Measurements from ENCODE around the gene MANEAL.

Gene MANEAL

GRCh38 chr1:37808369-37809319 is 15.0 kb downstream of the MANEAL start:
- peak overlapping the region; percentile 75 to 92 for H3K4me3 ChIP-seq (ENCODE audit: low read length in 2 of 2)
- no peaks in the 10 kb centered on the region for H3K27me3 ChIP-seq (ENCODE audit: control insufficient read depth in 2 of 2, insufficient read depth in 2 of 2, low read length in 2 of 2)
- H3K4me1 ChIP-seq (ENCODE audit: control insufficient read depth in 2 of 2, insufficient read depth in 2 of 2, low read length in 2 of 2), result peaks cover 17 to 19% of the 10 kb centered on the region in 2 donors
- peak overlapping the region; percentile 86 to 87 for H3K27ac ChIP-seq (ENCODE audit: low read depth in 2 of 2, low read length in 2 of 2)
- peak overlapping the region; percentile 64 to 70 for H3K9ac ChIP-seq (ENCODE audit: low read depth in 1 of 2, low read length in 2 of 2)
- H3K9me3 ChIP-seq (ENCODE audit: control insufficient read depth in 2 of 2, low read length in 2 of 2), result no peaks in the 10 kb centered on the region
- H3K36me3 ChIP-seq (ENCODE audit: control insufficient read depth in 2 of 2, insufficient read depth in 2 of 2, low read length in 2 of 2), result peaks cover 22 to 31% of the 10 kb centered on the region in 2 donors

- Histone ChIP-seq H3K4me3 (ENCODE audit: low read length in 2 of 2) (no peak overlapping the region), H3K36me3 (ENCODE audit: control insufficient read depth in 2 of 2, insufficient read depth in 2 of 2, low read length in 2 of 2) (peaks cover 17 to 27% of the 10 kb centered on the region in 2 donors), H3K27ac (ENCODE audit: low read depth in 2 of 2, low read length in 2 of 2) (no peak overlapping the region), H3K9me3 (ENCODE audit: control insufficient read depth in 2 of 2, low read length in 2 of 2) (no peaks in the 10 kb centered on the region), H3K9ac (ENCODE audit: low read depth in 1 of 2, low read length in 2 of 2) (no peak overlapping the region), H3K4me1 (ENCODE audit: control insufficient read depth in 2 of 2, insufficient read depth in 2 of 2, low read length in 2 of 2) (peaks cover 17 to 19% of the 10 kb centered on the region in 2 donors), H3K27me3 (ENCODE audit: control insufficient read depth in 2 of 2, insufficient read depth in 2 of 2, low read length in 2 of 2) (no peaks in the 10 kb centered on the region)
Measured at GRCh38 chr1:37809942-37810341, 16.3 kb downstream of the MANEAL start.

DNA sequence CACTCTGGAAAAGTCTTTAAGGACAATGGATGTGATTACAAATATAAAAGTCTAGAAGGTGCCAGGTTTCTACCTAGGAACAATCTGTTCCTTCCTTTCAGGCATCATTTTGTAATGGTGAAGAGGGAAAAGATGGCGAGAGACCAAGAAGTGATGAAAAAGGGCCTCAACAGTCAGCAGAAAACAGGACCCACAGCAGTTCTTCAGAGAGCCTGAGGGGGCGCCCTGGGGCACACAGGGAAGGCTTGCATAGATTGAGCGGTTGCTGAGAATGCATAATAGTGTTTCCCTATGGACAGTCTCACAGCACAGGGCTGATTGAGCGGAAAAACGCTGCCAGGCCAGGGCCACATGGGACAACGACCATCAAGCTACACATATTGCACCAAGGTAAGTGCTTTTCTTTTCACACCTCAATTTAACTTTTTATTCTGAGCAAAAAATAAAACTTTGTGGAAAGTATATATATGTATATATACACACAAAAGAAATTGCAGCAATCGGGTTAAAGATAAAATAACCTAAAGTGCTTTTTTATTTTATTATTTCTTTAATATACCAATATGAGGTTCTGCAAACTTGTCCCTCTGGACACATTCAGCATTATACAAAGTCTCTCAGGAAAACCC is 17.5 kb downstream of the MANEAL start:
- H3K27ac ChIP-seq (ENCODE audit: low read depth in 2 of 2, low read length in 2 of 2), result no peak overlapping the region

GRCh38 chr1:37813529-37814145 is 20.0 kb downstream of the MANEAL start:
- H3K4me3 ChIP-seq (ENCODE audit: low read length in 2 of 2), result no peak overlapping the region
- H3K27me3 ChIP-seq (ENCODE audit: control insufficient read depth in 2 of 2, insufficient read depth in 2 of 2, low read length in 2 of 2), result no peaks in the 10 kb centered on the region
- H3K4me1 ChIP-seq (ENCODE audit: control insufficient read depth in 2 of 2, insufficient read depth in 2 of 2, low read length in 2 of 2), result peaks cover 7 to 8% of the 10 kb centered on the region in 2 donors
- H3K9me3 ChIP-seq (ENCODE audit: control insufficient read depth in 2 of 2, low read length in 2 of 2), result no peaks in the 10 kb centered on the region
- H3K36me3 ChIP-seq (ENCODE audit: control insufficient read depth in 2 of 2, insufficient read depth in 2 of 2, low read length in 2 of 2), result peaks cover 21 to 24% of the 10 kb centered on the region in 2 donors
- H3K9ac ChIP-seq (ENCODE audit: low read depth in 1 of 2, low read length in 2 of 2), result no peak overlapping the region
- H3K27ac ChIP-seq (ENCODE audit: low read depth in 2 of 2, low read length in 2 of 2), result no peak overlapping the region

More for the DNA sequence above, 17.5 kb downstream of the MANEAL start:
- Histone ChIP-seq H3K4me3 (ENCODE audit: low read length in 2 of 2) (no peak overlapping the region), H3K9ac (ENCODE audit: low read depth in 1 of 2, low read length in 2 of 2) (no peak overlapping the region), H3K4me1 (ENCODE audit: control insufficient read depth in 2 of 2, insufficient read depth in 2 of 2, low read length in 2 of 2) (peaks cover 17 to 19% of the 10 kb centered on the region in 2 donors), H3K27me3 (ENCODE audit: control insufficient read depth in 2 of 2, insufficient read depth in 2 of 2, low read length in 2 of 2) (no peaks in the 10 kb centered on the region), H3K36me3 (ENCODE audit: control insufficient read depth in 2 of 2, insufficient read depth in 2 of 2, low read length in 2 of 2) (peaks cover 19 to 21% of the 10 kb centered on the region in 2 donors), H3K9me3 (ENCODE audit: control insufficient read depth in 2 of 2, low read length in 2 of 2) (no peaks in the 10 kb centered on the region)

GRCh38 chr1:37814252-37814651 is 20.6 kb downstream of the MANEAL start:
- H3K9me3 ChIP-seq (ENCODE audit: control insufficient read depth in 2 of 2, low read length in 2 of 2), result no peaks in the 10 kb centered on the region
- H3K27ac ChIP-seq (ENCODE audit: low read depth in 2 of 2, low read length in 2 of 2), result no peak overlapping the region
- peaks cover 21 to 27% of the 10 kb centered on the region in 2 donors for H3K36me3 ChIP-seq (ENCODE audit: control insufficient read depth in 2 of 2, insufficient read depth in 2 of 2, low read length in 2 of 2)
- no peaks in the 10 kb centered on the region for H3K27me3 ChIP-seq (ENCODE audit: control insufficient read depth in 2 of 2, insufficient read depth in 2 of 2, low read length in 2 of 2)
- no peak overlapping the region for H3K4me3 ChIP-seq (ENCODE audit: low read length in 2 of 2)
- H3K4me1 ChIP-seq (ENCODE audit: control insufficient read depth in 2 of 2, insufficient read depth in 2 of 2, low read length in 2 of 2), result peaks cover 1 to 2% of the 10 kb centered on the region in 2 donors
- no peak overlapping the region for H3K9ac ChIP-seq (ENCODE audit: low read depth in 1 of 2, low read length in 2 of 2)

DNA sequence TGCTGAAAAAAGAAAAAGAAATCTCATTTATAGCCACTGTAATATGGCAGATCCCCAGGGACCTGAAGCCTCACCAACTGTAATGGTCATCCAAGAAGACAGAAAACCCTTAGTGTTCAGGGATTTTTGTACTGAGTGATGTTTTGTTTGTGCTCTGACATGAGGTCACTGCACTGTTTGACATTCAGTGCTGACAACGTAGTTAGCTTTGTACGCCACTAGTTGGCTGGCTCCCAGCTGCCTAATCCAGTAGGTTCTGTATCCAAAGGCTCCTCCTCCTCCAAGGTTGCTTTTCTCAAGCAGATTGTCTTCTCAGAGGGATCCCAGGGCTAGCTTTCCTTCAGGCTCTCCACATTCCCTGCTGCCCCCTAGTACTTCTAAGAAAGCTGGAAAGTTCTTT is 23.8 kb downstream of the MANEAL start:
- Histone ChIP-seq H3K27ac (ENCODE audit: low read depth in 2 of 2, low read length in 2 of 2) (no peak overlapping the region), H3K4me3 (ENCODE audit: low read length in 2 of 2) (no peak overlapping the region), H3K9ac (ENCODE audit: low read depth in 1 of 2, low read length in 2 of 2) (no peak overlapping the region), H3K9me3 (ENCODE audit: control insufficient read depth in 2 of 2, low read length in 2 of 2) (no peaks in the 10 kb centered on the region), H3K4me1 (ENCODE audit: control insufficient read depth in 2 of 2, insufficient read depth in 2 of 2, low read length in 2 of 2) (no peaks in the 10 kb centered on the region), H3K36me3 (ENCODE audit: control insufficient read depth in 2 of 2, insufficient read depth in 2 of 2, low read length in 2 of 2) (peaks cover 36 to 45% of the 10 kb centered on the region in 2 donors), H3K27me3 (ENCODE audit: control insufficient read depth in 2 of 2, insufficient read depth in 2 of 2, low read length in 2 of 2) (no peaks in the 10 kb centered on the region)

DNA sequence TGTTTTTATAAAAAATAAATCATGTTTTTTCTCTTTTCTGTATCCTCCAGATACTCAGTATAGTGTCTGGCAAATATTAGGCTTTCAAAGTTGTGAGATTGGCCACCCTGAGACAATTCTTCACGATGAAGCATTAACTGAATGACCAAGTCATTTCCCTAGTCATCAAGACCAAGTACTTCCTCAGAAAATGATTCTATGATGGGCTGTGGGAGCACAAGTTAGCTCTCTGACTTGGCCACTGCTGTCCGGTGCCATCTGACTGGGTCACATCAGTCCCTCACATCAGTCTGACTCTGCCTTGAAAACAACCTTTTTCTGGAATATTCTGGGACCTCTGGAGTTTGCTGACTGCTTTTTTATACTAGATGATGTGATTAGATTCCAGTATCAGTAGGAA is 27.8 kb downstream of the MANEAL start:
- peaks cover 33 to 40% of the 10 kb centered on the region in 2 donors for H3K36me3 ChIP-seq (ENCODE audit: control insufficient read depth in 2 of 2, insufficient read depth in 2 of 2, low read length in 2 of 2)
- no peak overlapping the region for H3K4me3 ChIP-seq (ENCODE audit: low read length in 2 of 2)
- no peak overlapping the region for H3K27ac ChIP-seq (ENCODE audit: low read depth in 2 of 2, low read length in 2 of 2)
- H3K9me3 ChIP-seq (ENCODE audit: control insufficient read depth in 2 of 2, low read length in 2 of 2), result no peaks in the 10 kb centered on the region
- H3K9ac ChIP-seq (ENCODE audit: low read depth in 1 of 2, low read length in 2 of 2), result no peak overlapping the region
- no peaks in the 10 kb centered on the region for H3K4me1 ChIP-seq (ENCODE audit: control insufficient read depth in 2 of 2, insufficient read depth in 2 of 2, low read length in 2 of 2)
- H3K27me3 ChIP-seq (ENCODE audit: control insufficient read depth in 2 of 2, insufficient read depth in 2 of 2, low read length in 2 of 2), result no peaks in the 10 kb centered on the region

- Histone ChIP-seq H3K36me3 (ENCODE audit: control insufficient read depth in 2 of 2, insufficient read depth in 2 of 2, low read length in 2 of 2) (peaks cover 32 to 38% of the 10 kb centered on the region in 2 donors), H3K27ac (ENCODE audit: low read depth in 2 of 2, low read length in 2 of 2) (no peak overlapping the region), H3K4me3 (ENCODE audit: low read length in 2 of 2) (no peak overlapping the region), H3K4me1 (ENCODE audit: control insufficient read depth in 2 of 2, insufficient read depth in 2 of 2, low read length in 2 of 2) (peaks cover 0 to 3% of the 10 kb centered on the region in 2 donors), H3K27me3 (ENCODE audit: control insufficient read depth in 2 of 2, insufficient read depth in 2 of 2, low read length in 2 of 2) (no peaks in the 10 kb centered on the region), H3K9me3 (ENCODE audit: control insufficient read depth in 2 of 2, low read length in 2 of 2) (no peaks in the 10 kb centered on the region), H3K9ac (ENCODE audit: low read depth in 1 of 2, low read length in 2 of 2) (no peak overlapping the region)
Measured at GRCh38 chr1:37822906-37823815, 29.5 kb downstream of the MANEAL start.

- no peaks in the 10 kb centered on the region for H3K9me3 ChIP-seq (ENCODE audit: control insufficient read depth in 2 of 2, low read length in 2 of 2)
- H3K27ac ChIP-seq (ENCODE audit: low read depth in 2 of 2, low read length in 2 of 2), result no peak overlapping the region
- no peaks in the 10 kb centered on the region for H3K27me3 ChIP-seq (ENCODE audit: control insufficient read depth in 2 of 2, insufficient read depth in 2 of 2, low read length in 2 of 2)
- no peak overlapping the region for H3K4me3 ChIP-seq (ENCODE audit: low read length in 2 of 2)
- H3K9ac ChIP-seq (ENCODE audit: low read depth in 1 of 2, low read length in 2 of 2), result no peak overlapping the region
- peaks cover 0 to 3% of the 10 kb centered on the region in 2 donors for H3K4me1 ChIP-seq (ENCODE audit: control insufficient read depth in 2 of 2, insufficient read depth in 2 of 2, low read length in 2 of 2)
- H3K36me3 ChIP-seq (ENCODE audit: control insufficient read depth in 2 of 2, insufficient read depth in 2 of 2, low read length in 2 of 2), result peaks cover 32 to 37% of the 10 kb centered on the region in 2 donors
Measured at GRCh38 chr1:37824001-37824400, 30.4 kb downstream of the MANEAL start.

All from mucosa of rectum (tissue), 2 donors.